SK-N-SH (cell line): ENCODE measurements around the gene PCDHGA9. TPM values are rescaled to one million over a fixed set of nuclear protein-coding genes. Genes with fewer than 3 reads are reported as not detected.

Experiments
- CTCF ChIA-PET: fragments of 300-600, 350-600 bp; formaldehyde crosslinking; extraction: SDS; loops from one replicate; lab custom pipeline; 2021; lab: Yijun Ruan, JAX
- POLR2A ChIA-PET: fragments of 350-600 bp; sonication (Branson Sonifier 250); formaldehyde crosslinking; extraction: SDS; loops from one replicate; lab custom pipeline; 2020; ENCODE audit warnings: antibody characterized with exemption, inconsistent platforms; lab: Yijun Ruan, JAX
- DNase-seq: peaks from one replicate; pipeline ENCODE4 v3.0.0; 2012
- H2AFZ ChIP-seq: fragments of 200-600 bp; sonication (generic); 2 replicates; pipeline ENCODE4 v1.8.1; 2016; ENCODE audit warnings: antibody characterized with exemption, mild to moderate bottlenecking, low read depth
- H3F3A ChIP-seq: fragments of 200-600 bp; sonication (generic); replicated peaks from 2 replicates; pipeline ENCODE3; 2016; ENCODE audit warnings: antibody characterized with exemption, mild to moderate bottlenecking; ENCODE audit not compliant: insufficient read depth
- H3K27ac ChIP-seq, 2 experiments: fragments of 200-500 bp in 1 of 2; fragments of 200-600 bp in 1 of 2; sonication (Bioruptor generic) in 1 of 2; sonication (generic), shearing (Covaris generic) in 1 of 2; 2 replicates each; pipeline versions ENCODE4 v1.5.1 to v1.6.1; 2014 to 2016; ENCODE audit warnings: low read depth in 2 of 2, inconsistent platforms in 1 of 2, low read length in 1 of 2, mild to moderate bottlenecking in 1 of 2, mixed read lengths in 1 of 2
- H3K27me3 ChIP-seq: fragments of 200-600 bp; sonication (generic), shearing (Covaris generic); 2 replicates; pipeline ENCODE4 v1.6.1; 2016; ENCODE audit warnings: mixed run types; ENCODE audit not compliant: insufficient read depth
- H3K36me3 ChIP-seq, 2 experiments: fragments of 200-500 bp in 1 of 2; fragments of 200-600 bp in 1 of 2; sonication (Bioruptor generic) in 1 of 2; sonication (generic) in 1 of 2; replicated peaks in 1 of 2; 2 replicates each; pipeline versions ENCODE3 to v1.5.1; 2014 to 2016; ENCODE audit warnings: low read length in 1 of 2, mild to moderate bottlenecking in 1 of 2; ENCODE audit not compliant: insufficient read depth in 2 of 2, control insufficient read depth in 1 of 2
- H3K4me1 ChIP-seq, 2 experiments: fragments of 200-500 bp in 1 of 2; fragments of 200-600 bp in 1 of 2; sonication (Bioruptor generic) in 1 of 2; sonication (generic), shearing (Covaris generic) in 1 of 2; 2 replicates each; pipeline versions ENCODE4 v1.5.1 to v1.6.1; 2014 to 2016; ENCODE audit warnings: low read depth in 1 of 2, low read length in 1 of 2, mixed run types in 1 of 2; ENCODE audit not compliant: insufficient read depth in 2 of 2, control insufficient read depth in 1 of 2
- H3K4me2 ChIP-seq: fragments of 200-600 bp; sonication (generic), shearing (Covaris generic); 2 replicates; pipeline ENCODE4 v1.6.1; 2017; ENCODE audit warnings: mixed run types
- H3K4me3 ChIP-seq, 2 experiments: fragments of 200-500 bp in 1 of 2; fragments of 200-600 bp in 1 of 2; sonication (Bioruptor generic) in 1 of 2; sonication (generic), shearing (Covaris generic) in 1 of 2; 2 replicates each; pipeline versions ENCODE4 v1.5.1 to v1.8.1; 2014 to 2016; ENCODE audit warnings: low read depth in 2 of 2, inconsistent platforms in 1 of 2, low read length in 1 of 2, mild to moderate bottlenecking in 1 of 2, mixed read lengths in 1 of 2, moderate library complexity in 1 of 2
- H3K79me2 ChIP-seq: fragments of 200-600 bp; sonication (generic); 2 replicates; pipeline ENCODE4 v1.8.1; 2017; ENCODE audit warnings: mild to moderate bottlenecking; ENCODE audit not compliant: insufficient read depth
- H3K9ac ChIP-seq: fragments of 200-600 bp; sonication (generic); 2 replicates; pipeline ENCODE4 v1.6.1; 2017; ENCODE audit warnings: mixed run types
- H3K9me2 ChIP-seq: fragments of 200-600 bp; sonication (generic); 2 replicates; pipeline ENCODE4 v1.6.1; 2017; ENCODE audit warnings: mixed run types
- H3K9me3 ChIP-seq: fragments of 200-600 bp; sonication (generic); 2 replicates; pipeline ENCODE4 v1.6.1; 2017; ENCODE audit warnings: mixed run types, mild to moderate bottlenecking, moderate library complexity
- H4K20me1 ChIP-seq: fragments of 200-600 bp; sonication (generic); 2 replicates; pipeline ENCODE4 v1.6.1; 2017; ENCODE audit warnings: mild to moderate bottlenecking, mixed run types; ENCODE audit not compliant: insufficient read depth
- CTCF ChIP-seq: fragments of 200-600 bp; sonication (generic); IDR thresholded peaks from 2 replicates; pipeline ENCODE4 v1.6.1; 2017; ENCODE audit warnings: antibody characterized with exemption, mild to moderate bottlenecking, moderate library complexity
- ELF1 ChIP-seq: IDR thresholded peaks from 2 replicates; pipeline ENCODE4 v1.4.0; 2012
- IRF3 ChIP-seq: fragments of 150-350 bp; IDR thresholded peaks from 2 replicates; pipeline ENCODE4 v1.6.1; 2016; ENCODE audit warnings: mild to moderate bottlenecking, low read depth, low read length
- MAX ChIP-seq: IDR thresholded peaks from 2 replicates; pipeline ENCODE4 v1.4.0; 2012; ENCODE audit warnings: low read depth
- MEF2A ChIP-seq: IDR thresholded peaks from 2 replicates; pipeline ENCODE4 v1.4.0; 2012; ENCODE audit warnings: low read depth, borderline replicate concordance
- NRF1 ChIP-seq: IDR thresholded peaks from 2 replicates; pipeline ENCODE4 v1.6.1; 2012; ENCODE audit warnings: low read depth, mild to moderate bottlenecking, low read length
- POLR2AphosphoS5 ChIP-seq: IDR thresholded peaks from 2 replicates; pipeline ENCODE4 v1.6.1; 2012; ENCODE audit warnings: low read depth, low read length
- RAD21 ChIP-seq: IDR thresholded peaks from 2 replicates; pipeline ENCODE4 v1.6.1; 2012; ENCODE audit warnings: mild to moderate bottlenecking, low read length
- REST ChIP-seq: IDR thresholded peaks from 2 replicates; pipeline ENCODE4 v1.6.1; 2012; ENCODE audit warnings: mild to moderate bottlenecking, low read depth, low read length, moderate library complexity
- SMC3 ChIP-seq: IDR thresholded peaks from 2 replicates; pipeline ENCODE4 v1.6.1; 2012; ENCODE audit warnings: low read depth, low read length, improper control_type of control experiment
- WGBS: methylation state at CpG from one replicate; pipeline ENCODE4 v1.1.6; 2017; ENCODE audit warnings: low lambda C conversion rate; 5-methylcytosine and 5-hydroxymethylcytosine counted together
- polyA plus RNA-seq, 3 experiments: library from polyadenylated mRNA; depleted of rRNA; stranded (reverse); fragments of >200 nt; gene quantifications; 2 replicates each; pipeline ENCODE4 v1.2.3, GENCODE V29; 2012

PCDHGA9 gene
- polyA plus RNA-seq, 1 of the 3 experiments (the other 2 are of a cell fraction), result 0.16 TPM

- Histone ChIP-seq H3K9me2 (no peaks in the 10 kb centered on the region), H3K9me3 (no peaks in the 10 kb centered on the region; the same call in 1 of the 2 replicates), H3K4me2 (no peak overlapping the region), H4K20me1 (no peaks in the 10 kb centered on the region), H3K79me2 (no peaks in the 10 kb centered on the region), H3K9ac (no peak overlapping the region), H2AFZ (no peak overlapping the region), H3K36me3 (no peaks in the 10 kb centered on the region), H3K4me1 (no peaks in the 10 kb centered on the region), H3F3A (no peaks in the 10 kb centered on the region), H3K27ac (no peak overlapping the region), H3K4me3 (no peak overlapping the region), H3K27me3 (no peaks in the 10 kb centered on the region)
- ChIA-PET POLR2A (no interaction called here), CTCF (no interaction called here)
- TF ChIP-seq REST (peak; percentile 43; the same call in 1 of the 2 replicates), MEF2A (no peak)
- no peak for DNase-seq
- 61% methylated on average over 16 of the region's 19 CpGs for WGBS
Measured at GRCh38 chr5:141356950-141357349, 45.6 kb upstream of the PCDHGA9 start.

- peak; percentile 62 for DNase-seq
- peak within 1 kb of the TSS; percentile 68; the same call in 1 of the 2 replicates for H2AFZ ChIP-seq
- H3K4me2 ChIP-seq, result 0 out of 2 replicates have a peak within 1 kb of the TSS, but pooled peaks have one; percentile 33
- no peaks in the 10 kb centered on the region for H3K9me2 ChIP-seq
- no peaks in the 10 kb centered on the region for H4K20me1 ChIP-seq
- H3K9ac ChIP-seq, result peak within 1 kb of the TSS; percentile 39; the same call in 1 of the 2 replicates
- POLR2A ChIA-PET, result interaction anchor here (0.7 kb wide), 1 partner anchor 204 kb away, joined by 3 read pairs; no protein-coding TSS in a partner anchor
- no peaks in the 10 kb centered on the region for H3K79me2 ChIP-seq
- peak; percentile 33; the same call in 1 of the 2 replicates for TF ChIP-seq SMC3
- TF ChIP-seq MAX, result no peak
- peak; percentile 65 for TF ChIP-seq RAD21
- peak; percentile 54 for TF ChIP-seq CTCF
- no peak for TF ChIP-seq NRF1
- TF ChIP-seq MEF2A, result no peak
- TF ChIP-seq POLR2AphosphoS5, result no peak
- TF ChIP-seq ELF1, result no peak
- TF ChIP-seq IRF3, result no peak
- TF ChIP-seq, all 33 proteins: peak for 3
- Histone ChIP-seq H3K4me1 (no peaks in the 10 kb centered on the region), H3K27me3 (no peaks in the 10 kb centered on the region), H3F3A (no peaks in the 10 kb centered on the region), H3K9me3 (no peaks in the 10 kb centered on the region; the same call in 1 of the 2 replicates), H3K4me3 (peak within 1 kb of the TSS; percentile 33 to 42), H3K36me3 (peaks cover 0 to 4% of the 10 kb centered on the region in 2 experiments), H3K27ac (peak within 1 kb of the TSS; percentile 22 to 28; a peak in 2 of 4 replicates)
- CTCF ChIA-PET, result interaction anchor here (0.6 to 1.2 kb wide), 8 partner anchors 35 to 204 kb away, joined by 3 to 14 read pairs (median 3); partner anchors contain the start of gene PCDHB16
- WGBS, result 44% methylated on average over 23 of the region's 24 CpGs
Measured at GRCh38 chr5:141359790-141360426, 42.7 kb upstream of the PCDHGA9 start, which contains the start of gene PCDHGB2. Gene PCDHGB2, plus strand, starts transcription at chr5:141359994. Its CDS starts 142 bp downstream, at chr5:141360136.
